ENCODE results near the gene SLC26A11. TPM values are rescaled to one million over a fixed set of nuclear protein-coding genes. Genes with fewer than 3 reads are reported as not detected.

SLC26A11 gene
- total and polyA plus RNA-seq, 2 of the 13 experiments (the other 11 are each of a cell fraction or from before 2014, with no cell fraction given): 8.7 to 13.2 TPM

GRCh38 chr17:80292521-80292971, 72.3 kb downstream of the SLC26A11 start:
- ChIA-PET CTCF (ENCODE audit: low intra/inter-chr PET ratio, low total read pairs) (interaction anchor here (0.7 to 1.1 kb wide), 2 partner anchors 44 to 97 kb away, joined by 3 to 7 read pairs; no protein-coding TSS in a partner anchor), POLR2A (interaction anchor here (1.4 kb wide), 1 partner anchor 29 kb away, joined by 7 read pairs; no protein-coding TSS in a partner anchor)
- in situ Hi-C loops (cut with HindIII; ENCODE audit: extremely low pct_ligation_motif_present, low pct_unique_long_range_greater_than_20kb): no loop called here
- no peaks in the 10 kb centered on the region for H4K20me1 ChIP-seq (ENCODE audit: insufficient read depth, low read length)
- no peak for ATAC-seq
- H3K9me3 ChIP-seq (ENCODE audit: low read length): no peaks in the 10 kb centered on the region
- no peaks in the 10 kb centered on the region for H3K27me3 ChIP-seq (ENCODE audit: control insufficient read depth in 1 of 2, insufficient read depth in 2 of 2, low read length in 2 of 2)
- H3K4me2 ChIP-seq (ENCODE audit: low read depth, low read length): no peak overlapping the region
- H3K9ac ChIP-seq (ENCODE audit: insufficient read depth, low read depth, low read length): no peak overlapping the region
- H3K27ac ChIP-seq (ENCODE audit: extremely low read length, insufficient read depth, low read length): no peak overlapping the region
- H3K4me1 ChIP-seq (ENCODE audit: insufficient read depth, low read length): peaks cover 14% of the 10 kb centered on the region
- H3K36me3 ChIP-seq (replicated peaks in 1 of 2; ENCODE audit: control insufficient read depth in 1 of 2, insufficient read depth in 2 of 2, low read length in 2 of 2): peaks cover 44 to 72% of the 10 kb centered on the region in 2 experiments
- no peak overlapping the region for H2AFZ ChIP-seq (ENCODE audit: low read length)
- no peak for DNase-seq (ENCODE audit: low spot score)
- BruUV-seq (replicated peaks): no TSS peak
- H3K79me2 ChIP-seq (ENCODE audit: insufficient read depth, low read length): no peaks in the 10 kb centered on the region
- no peak overlapping the region for H3K4me3 ChIP-seq (replicated peaks in 1 of 3; ENCODE audit: insufficient read depth in 1 of 3, low read depth in 2 of 3, low read length in 3 of 3)
- intact Hi-C loops (cut with micrococcal nuclease; ENCODE audit: unreplicated experiment): no loop called here
- 98% methylated on average over 10 of the region's 10 CpGs for WGBS (ENCODE audit: low lambda C conversion rate)
- TF ChIP-seq ZNF772 (CRISPR knock-in tag; IDR thresholded peaks at IDR 0.05): no peak
- TF ChIP-seq SMC3 (IDR thresholded peaks at IDR 0.05; ENCODE audit: low read length): peak; percentile 40; the same call in 1 of the 2 replicates
- TF ChIP-seq RAD21 (CRISPR knock-in tag; IDR thresholded peaks at IDR 0.05): 0 out of 2 replicates have a peak, but pooled peaks have one; percentile 21
- peak; percentile 55 for TF ChIP-seq STAG1 (CRISPR knock-in tag; IDR thresholded peaks at IDR 0.05)
- peak; percentile 42 for TF ChIP-seq PATZ1 (CRISPR knock-in tag; IDR thresholded peaks at IDR 0.05)
- TF ChIP-seq JUN (CRISPR knock-in tag; IDR thresholded peaks at IDR 0.05): no peak
- TF ChIP-seq THRA (CRISPR knock-in tag; IDR thresholded peaks at IDR 0.05; ENCODE audit: borderline replicate concordance): 0 out of 2 replicates have a peak, but pooled peaks have one; percentile 22
- TF ChIP-seq CTCF (CRISPR knock-in tag; IDR thresholded peaks at IDR 0.05): peak; percentile 60
- no peak for TF ChIP-seq NR2F6 (IDR thresholded peaks at IDR 0.05)
- 0 out of 2 replicates have a peak, but pooled peaks have one; percentile 10 for TF ChIP-seq NR2F6 (CRISPR knock-in tag; IDR thresholded peaks at IDR 0.05)
- no peak for FAIRE-seq

Measured in HepG2 (cell line).